NCI-H2227 (cell line): Measurements from ENCODE around the gene ATP5ME.

ENCODE experiments used
- DNase-seq: peaks from one replicate; lab custom pipeline; 2025; ENCODE audit not compliant: unreplicated experiment; lab: John Stamatoyannopoulos, UW

Gene ATP5ME

DNA sequence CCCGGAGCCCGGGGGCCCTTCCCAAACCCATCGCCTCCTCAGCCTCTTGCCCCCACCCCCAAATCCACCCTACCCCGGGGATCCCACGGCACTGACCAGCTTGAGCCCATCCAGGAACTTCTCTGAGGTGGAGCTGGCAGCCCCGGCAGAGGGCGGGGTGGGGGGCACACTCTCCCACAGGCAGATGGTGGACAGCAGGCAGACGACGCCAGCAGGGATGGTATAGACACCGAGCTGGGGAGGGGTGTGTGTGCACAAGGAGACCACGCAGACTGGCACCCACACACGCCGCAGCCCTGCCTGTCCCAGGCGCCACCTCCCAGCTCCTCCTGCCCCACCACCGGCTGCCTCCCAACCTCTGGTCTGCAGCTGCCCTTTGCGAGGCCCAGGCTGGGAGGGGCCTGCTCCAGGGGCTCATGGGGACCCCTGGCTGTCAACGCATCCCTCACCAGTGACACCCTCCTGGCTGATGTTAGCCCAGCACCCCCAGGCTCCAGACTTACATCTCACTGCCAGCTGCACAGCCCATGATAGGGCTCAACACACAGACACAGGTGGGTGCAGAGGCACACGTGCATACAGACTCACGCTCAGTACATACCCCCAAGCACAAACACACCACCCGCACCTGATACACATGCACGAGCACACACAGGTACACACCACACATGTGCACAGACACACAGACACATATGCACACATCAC, 10.7 kb upstream of the ATP5ME start:
- DNase-seq = no peak

DNA sequence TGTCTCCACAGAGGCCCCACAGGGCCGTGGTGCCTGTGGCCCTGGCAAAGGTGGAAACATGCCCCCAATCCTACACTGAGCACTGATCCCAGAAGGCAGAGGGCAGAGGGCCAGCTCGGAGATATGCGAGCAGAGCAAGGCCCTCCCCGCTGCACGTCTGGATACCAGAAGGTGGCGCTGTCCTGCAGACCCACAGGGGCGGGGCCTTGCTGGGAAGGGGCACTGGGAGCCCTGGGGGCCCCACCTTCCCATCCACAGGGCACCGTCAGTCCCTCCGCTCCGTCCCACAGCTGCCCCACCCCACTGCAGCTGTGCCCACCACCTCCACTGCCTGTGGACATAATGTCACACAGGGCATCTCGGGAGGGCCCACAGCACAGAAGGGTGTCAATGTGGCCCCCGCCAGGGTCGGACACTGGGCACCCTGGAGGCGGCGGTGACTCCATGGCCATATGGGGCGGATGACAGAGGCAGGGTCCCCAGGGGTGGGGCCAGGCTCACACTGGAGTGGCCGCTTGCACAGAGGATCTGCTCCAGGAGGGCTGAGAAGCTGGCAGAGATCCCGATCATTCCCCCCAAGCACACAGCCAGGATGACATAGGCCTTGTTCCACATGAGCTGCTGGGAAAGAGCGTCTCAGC, 10.0 kb upstream of the ATP5ME start:
- peak; percentile 26 for DNase-seq

DNA sequence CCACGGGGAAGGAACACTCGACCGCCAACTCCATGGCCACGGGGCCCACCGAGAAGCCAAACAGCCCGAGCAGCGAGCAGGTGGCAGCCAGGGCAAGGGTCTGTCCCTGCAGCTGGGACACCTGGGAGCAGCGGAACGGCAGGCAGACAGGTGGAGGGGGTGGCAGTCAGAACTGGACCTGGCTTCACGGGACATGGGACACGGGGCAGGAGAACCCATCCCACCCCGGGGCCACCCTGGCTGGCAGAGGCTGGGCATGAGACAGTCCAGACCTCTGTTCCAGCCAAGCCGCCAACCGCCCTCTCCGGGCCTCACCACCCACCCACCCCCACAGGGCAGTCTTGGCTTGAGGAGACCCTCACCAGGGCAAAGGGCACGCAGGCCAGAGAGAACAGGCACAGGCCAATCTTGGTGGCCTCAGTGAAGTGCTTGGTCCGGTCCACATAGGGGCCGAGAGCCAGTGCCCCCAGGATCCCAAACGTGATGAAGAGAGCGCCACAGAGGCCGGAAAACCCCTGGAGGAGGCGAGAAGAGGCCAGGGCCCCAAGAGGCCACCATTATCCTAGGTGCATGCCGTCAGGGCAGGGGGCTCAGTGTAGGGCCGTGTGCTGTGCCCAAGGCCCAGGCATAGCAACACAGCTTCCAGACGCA, 9.3 kb upstream of the ATP5ME start:
- DNase-seq = no peak

DNA sequence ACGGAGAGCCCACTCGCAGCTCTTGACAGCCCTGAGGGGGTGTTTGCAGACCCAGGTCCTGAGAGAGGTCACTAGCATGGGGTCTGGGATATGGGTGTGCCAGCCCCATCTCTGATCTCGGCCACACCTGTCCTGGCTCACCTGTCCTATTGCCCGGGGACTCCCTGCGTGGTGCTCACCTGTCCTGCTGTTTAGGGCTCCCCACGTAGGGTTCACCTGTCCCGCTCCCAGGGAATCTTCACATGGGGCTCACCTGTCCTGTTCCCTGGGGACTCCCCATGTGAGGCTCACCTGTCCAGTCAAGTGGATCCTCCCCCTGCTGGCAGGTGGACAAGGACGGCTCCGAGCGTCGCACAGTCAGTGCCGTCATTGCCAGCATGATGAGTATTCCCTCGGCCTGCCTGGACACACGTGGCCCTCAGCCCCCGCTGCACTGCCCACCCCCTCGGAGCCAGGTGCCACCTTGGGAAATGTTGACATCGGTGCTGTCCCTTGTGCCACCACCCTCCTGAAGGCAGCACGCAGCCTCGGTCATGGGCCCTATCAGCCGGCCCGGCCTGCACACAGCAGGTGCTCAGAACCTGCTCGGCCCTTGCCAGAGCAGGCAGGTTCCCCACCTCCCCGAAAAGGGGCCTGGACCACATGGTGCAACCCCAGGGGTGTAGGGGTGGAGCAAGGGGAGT, 8.6 kb upstream of the ATP5ME start:
- no peak for DNase-seq

DNA sequence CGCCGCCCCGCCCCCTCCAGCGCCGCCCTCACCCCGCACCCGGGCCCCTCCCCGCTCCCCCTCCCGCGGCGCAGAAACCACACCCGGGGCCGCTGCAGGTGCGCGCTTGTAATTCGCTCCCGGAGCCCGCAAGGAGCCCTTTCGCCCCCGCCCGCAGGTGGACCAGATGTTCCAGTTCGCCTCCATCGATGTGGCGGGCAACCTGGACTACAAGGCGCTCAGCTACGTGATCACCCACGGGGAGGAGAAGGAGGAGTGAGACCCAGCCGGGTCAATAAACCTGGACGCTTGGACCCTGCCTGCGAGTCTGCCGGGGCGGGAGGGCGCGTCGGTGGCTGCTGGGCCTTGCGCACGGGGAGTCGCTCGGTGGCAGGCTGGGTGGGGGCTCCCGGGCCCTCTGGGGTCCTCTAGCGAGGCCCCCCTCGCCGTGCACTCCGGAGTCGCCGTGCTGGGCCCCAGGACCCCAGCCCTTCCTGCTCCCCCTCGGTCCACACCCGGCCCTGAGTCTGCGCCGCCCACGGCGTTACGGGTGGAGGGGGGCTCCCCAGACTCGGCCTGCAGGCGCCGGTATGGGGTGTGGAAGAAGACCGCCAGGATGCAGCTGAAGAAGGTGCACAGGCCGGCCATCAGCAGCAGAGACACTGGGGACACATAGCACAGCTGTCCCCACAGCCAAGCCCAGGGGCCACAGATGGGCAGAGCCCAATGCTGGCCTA, 7.8 kb upstream of the ATP5ME start:
- DNase-seq = peak; percentile 57

DNA sequence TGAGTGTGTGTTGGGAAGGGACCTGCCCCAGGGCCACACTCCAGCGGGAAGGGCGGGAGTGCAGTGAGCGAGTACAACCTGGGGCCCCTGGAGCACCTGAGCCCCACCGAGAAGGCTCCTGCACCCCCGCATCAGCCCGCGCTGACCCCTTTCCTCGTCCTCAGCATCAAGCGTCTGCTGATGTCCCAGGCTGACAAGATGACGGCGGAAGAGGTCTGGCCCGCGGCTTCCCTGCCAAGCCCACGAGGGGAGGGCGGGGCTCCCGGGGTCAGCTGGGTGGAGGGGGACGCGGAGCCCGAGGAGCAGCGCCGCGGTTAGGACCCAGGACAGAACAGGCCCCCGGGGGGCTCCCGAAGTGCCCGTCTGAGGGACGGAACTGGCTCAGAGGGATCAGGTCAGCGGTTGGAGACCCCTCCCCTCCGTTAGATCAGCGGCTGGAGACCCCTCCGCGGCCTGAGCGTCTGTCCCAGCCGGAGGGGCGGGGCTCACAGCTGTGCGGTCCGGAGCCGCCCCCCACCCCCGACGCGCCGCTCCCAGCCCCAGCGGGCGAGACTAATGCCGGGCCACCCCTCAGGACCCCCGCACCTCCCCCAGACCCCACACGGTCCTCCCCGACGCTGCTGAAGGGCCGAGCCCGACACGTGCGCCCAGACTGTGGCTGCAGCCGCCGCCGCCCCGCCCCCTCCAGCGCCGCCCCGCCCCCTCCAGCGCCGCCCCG, 7.0 kb upstream of the ATP5ME start:
- peak; percentile 72 for DNase-seq

DNA sequence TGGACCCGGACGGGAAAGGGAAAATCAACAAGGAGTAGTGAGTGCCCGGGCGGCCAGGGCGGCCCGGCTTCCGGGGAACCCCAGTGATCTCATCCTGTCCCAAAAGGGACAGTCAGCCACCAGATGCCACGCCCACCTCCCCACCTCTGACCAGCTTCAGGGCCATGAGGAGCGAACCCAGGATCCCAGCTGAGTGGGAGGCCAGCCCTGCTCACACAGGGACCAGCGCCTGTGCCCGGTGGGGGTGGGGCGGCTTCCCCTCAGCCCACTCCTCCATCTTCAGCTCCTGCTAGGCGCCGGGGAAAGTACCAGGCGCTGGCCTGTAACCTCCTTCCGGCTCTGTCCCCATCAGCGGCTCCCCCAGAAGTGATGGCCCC, 6.5 kb upstream of the ATP5ME start:
- no peak for DNase-seq

DNA sequence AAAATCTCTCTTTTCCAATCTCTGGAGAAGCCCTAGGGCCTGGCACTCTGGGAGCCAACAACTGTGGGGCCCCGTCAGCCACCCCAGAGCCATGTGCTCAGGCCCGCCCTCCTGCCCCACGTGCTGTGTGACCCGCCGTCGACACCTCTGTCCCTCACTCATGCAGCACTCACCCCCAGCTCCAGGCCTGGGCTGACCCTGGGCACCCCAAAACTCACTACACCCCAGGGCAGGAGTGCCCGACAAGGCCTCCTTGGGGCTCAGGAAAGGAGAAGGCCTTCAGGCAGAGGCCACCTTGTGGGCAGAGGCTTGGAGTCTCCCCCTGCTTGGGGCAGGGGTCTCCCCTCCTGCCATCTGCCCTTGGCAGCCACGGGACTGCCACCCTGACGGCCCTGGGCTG, 6.0 kb upstream of the ATP5ME start:
- DNase-seq = no peak

DNA sequence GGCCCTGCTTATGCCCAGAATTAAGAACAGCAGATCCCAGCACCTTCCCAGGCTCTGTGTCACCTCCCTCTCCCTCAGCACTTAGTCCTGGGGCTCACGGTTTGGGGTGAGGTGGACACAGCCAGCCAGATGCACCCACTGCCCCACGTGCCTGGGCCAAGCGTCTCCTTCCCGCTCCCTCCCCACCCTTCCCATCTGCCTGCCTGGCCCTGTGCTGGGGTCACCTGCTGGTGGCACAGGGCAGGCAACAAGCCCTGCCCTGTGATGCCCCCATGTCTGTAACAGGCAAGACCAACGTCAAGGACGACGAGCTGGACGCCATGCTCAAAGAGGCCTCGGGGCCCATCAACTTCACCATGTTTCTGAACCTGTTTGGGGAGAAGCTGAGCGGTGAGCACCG, 5.6 kb upstream of the ATP5ME start:
- no peak for DNase-seq

DNA sequence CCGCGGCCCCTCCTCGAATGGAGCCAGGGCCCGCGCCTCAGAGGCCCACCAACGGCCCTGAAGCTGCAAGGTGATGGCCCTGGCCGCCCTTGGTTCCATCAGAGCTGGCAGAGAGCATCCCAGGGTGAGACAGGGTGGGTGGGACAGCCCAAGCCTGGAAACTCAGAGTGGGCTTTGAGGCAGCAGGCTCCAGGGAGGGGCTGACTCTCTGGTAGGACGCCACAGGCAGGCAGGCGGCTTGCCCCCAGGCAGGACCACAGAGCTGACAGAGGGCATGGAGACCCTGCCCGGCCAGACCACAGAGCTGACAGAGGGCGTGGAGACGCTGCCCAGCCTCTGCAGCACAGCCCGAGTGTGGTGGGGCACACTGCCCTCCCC, 5.0 kb upstream of the ATP5ME start:
- no peak for DNase-seq

DNA sequence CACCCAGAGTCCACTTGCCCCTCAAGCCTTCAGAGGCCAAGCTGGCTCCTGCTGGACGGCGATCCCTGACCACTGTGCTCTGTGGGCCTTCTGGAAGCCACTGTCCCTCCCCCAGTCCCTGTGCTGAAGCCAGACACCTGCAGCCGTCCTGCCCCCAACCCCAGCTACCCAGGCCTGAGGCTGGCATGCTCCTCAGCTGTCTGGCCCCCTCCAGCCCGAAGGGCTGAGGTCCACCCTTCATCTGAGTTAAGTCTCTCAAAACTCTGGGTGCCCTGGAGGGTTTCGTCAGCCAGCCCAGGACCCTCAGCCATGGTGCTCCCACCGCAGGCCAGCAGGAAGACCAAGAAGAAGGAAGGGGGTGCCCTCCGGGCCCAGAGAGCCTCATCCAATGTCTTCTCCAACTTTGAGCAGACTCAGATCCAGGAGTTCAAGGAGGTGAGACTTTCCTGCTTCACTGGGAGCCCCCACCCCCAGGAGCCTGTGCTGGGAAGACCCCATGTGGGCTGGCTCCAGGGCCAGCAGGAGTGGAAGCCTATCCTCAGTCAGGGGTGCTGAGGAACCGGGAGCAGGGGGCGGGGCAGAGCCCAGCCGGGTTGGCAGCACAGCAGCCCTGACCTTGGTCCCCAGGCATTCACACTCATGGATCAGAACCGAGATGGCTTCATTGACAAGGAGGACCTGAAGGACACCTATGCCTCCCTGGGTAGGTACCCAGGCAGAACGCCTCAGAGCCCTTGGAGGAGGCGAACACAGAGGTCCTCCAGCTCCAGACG, 4.4 kb upstream of the ATP5ME start:
- no peak for DNase-seq

DNA sequence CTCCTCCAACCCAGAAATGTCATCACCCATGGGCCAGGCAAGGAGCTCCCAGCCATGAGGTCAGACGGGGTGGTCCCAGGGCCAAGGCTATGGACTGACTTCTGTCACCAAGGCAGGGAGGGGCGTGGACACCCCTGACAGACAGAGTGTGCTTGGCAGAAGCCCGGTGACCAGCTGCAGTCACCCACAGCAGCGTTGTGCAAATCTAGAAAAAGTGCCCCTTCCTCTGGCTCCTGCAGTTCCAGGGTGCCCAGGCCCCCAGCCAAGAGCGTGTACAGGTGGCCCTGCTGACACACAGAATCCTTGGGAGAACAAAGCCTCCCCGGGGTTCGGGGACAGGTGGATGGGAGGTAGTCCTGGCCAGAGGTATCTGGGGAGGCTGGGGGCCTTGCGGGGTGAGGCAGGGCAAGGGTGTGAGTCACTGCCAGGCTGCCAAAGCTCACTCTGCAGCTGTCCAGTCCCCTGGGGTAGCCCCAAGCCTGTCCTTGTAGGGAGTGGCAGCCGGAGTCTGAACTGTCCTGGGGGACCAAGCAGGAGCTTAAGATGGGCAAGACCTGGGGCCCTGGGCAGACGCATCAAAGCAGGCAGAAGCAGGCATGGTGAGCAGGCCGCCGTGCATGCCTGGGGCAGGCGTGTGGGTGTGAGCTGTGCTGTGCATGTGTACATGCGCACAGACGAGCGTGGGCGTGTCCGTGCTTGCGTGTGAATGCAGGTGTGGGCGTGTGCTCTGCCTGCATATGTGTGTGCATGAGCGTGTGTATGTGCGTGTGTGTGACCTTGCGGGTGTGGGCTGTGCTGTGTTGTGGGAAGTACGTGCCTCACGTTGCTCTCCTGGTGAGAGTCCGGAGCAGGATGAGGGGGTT, 3.6 kb upstream of the ATP5ME start:
- DNase-seq = peak; percentile 9

DNA sequence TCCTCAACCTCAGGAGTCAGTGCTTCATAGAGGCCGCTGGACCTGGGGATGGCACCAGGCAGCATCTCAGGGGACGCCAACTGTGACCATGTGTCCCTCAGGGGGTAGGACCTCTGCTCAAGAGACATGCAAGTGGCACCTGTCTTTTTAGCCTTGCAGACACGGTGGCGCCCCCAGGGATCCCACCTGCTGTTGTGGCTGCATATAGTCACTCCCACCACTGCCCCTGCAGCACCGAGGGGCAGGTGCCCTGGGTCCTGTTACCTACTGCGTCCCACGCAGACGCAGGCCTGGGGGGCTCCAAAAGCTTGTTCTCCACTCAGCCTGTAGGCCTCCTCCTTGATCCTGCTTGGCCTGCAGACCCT, 2.8 kb upstream of the ATP5ME start:
- no peak for DNase-seq

DNA sequence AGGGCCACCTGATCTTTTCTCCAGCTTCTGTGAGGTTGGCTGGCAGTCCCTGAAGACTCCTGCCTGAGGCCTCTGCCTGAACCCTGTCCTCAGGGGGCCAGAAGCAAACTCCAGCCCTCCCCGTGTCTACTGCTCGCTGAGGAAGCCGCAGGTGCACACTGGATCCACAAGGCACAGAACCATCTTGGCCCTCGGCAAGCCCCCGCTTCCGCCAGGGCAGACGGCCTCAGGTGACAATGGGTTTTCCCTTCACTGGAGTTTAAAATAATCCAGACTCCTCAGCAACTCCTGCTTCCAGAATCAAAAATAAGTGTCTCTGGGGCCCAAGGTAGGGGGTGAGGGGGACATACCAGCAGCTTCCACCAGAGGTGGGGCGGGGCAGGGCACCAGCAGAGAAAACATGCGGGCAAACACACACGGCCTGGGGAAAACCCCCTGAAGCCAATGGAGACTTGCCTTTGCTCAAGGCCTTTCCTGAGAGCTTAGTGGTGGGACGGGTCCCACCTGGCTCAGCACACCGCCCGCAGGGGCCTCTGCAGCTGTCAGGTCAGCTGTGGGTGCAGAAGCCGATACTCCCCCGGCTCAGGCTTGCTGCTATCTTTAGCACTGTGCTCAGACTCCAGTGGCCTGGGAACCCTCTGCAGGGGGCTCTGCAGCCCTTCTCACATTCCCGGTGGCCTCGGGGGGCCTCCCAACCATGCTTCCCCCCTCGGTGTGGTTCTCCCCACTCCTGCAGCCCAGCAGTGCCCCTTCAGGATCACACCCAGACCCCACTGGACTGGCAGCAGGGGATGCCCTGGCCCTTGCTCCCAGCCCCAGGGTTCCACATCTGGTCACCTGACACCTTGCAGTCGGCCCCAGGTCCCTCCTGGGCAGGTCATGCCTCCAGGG, 2.1 kb upstream of the ATP5ME start:
- DNase-seq = no peak

DNA sequence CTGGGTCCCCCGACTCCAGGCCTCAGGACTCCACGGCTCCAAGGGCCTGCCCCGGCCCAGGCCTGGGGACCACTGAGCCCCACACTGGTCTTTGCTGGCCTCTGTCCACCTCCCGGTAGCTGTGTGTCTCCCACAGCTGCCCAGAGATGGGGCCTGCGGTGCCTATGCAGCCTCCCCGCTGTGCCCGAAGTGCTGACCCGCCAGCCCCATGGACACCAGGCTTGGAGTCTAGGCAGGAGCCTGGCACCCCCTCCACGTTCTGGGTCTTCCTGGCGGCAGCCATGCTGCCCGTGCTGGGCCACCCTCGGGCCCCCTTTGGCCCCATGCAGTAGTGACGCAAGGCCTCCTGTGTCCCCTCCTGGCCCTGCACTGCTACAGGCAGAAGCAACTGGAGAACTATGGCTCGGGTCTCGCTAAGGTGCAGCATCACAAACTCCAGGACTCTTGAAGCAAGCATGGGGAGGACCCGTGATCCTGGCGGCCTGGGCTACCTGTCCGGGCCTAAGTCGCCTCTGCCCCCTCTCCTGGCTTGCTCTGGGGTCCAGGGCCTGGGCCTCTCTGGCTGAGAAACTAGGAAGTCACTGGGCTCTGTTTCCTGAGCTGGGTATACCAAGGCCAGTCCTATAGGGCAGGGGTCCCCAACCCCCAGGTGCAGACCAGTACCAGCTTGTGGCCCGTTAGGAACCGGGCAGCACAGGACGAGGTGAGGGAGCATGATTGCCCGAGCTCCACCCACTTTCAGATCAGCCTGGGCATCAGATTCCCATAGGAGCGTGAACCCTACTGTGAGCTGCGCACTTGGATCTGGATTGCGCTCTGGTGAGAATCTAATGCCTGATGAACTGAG, 1.2 kb upstream of the ATP5ME start:
- no peak for DNase-seq

DNA sequence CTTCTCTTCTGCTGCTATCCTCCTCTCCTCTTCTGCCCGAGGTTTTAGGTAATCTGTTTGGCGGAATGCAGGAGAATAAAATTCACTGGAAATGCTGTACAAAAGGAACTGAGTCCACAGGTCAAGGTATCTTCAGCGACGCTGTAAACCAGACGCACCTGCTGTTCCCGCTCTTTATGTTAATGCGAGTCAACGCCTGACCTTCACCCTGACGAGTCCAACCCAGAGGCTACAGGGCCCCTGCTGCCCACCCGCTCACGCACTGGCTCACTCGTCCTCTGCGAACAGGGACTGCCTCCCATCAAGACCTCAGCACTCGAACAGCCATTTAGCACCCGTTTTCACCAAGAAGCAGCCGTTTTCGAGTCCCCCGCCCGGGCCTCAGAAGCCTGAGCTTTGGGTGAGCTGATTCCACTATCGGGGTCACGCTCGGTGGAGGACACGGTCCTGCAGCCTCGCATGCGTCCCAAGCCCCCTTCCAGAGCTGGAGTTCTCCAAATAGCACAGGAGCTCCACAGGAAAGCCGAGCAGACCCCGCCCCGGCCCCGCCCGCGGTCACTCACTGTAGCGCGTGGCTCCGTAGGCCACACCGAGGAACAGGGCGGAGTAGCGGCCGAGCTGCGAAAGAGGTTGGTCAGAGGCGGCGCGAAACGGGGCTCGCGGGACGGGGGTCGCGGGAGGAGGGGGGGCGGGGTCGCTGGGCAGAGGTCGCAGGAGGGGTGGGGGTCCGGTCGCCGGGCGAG, 556 bp downstream of the ATP5ME start:
- DNase-seq = peak; percentile 34

DNA sequence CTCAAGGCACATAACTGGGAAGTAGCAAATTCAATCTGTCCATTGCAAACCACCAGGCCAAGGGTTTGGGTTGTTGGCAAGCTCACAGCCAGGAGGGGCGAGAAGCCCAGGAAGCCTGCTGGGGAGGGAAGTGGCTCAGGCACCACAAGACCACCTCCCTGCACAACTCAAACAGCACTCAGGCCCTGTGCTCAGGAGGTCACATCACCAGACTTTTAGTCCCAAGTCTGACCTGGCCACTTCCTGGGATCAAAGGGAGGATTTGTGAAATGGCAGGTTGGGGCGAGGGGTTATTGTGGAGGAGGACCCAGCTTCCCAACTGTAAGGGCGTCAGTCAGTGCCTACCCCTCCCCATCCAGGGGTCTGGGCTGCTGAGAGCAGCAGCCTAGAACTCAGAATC, 2.3 kb downstream of the ATP5ME start:
- no peak for DNase-seq
